SU-DHL-6 (cell line): Measurements from ENCODE around the gene KMT5B.

Experiments
- H2AFZ ChIP-seq: fragments of 200-600 bp; sonication (generic); 2 replicates; pipeline ENCODE4 v1.6.1; 2014; ENCODE audit warnings: low read depth, mild to moderate bottlenecking, moderate library complexity, mixed read lengths, antibody characterized with exemption, low read length; ENCODE audit not compliant: severe bottlenecking
- H3F3A ChIP-seq: fragments of 200-600 bp; shearing (Covaris generic); 2 replicates; pipeline ENCODE4 v1.6.0; 2016; ENCODE audit warnings: antibody characterized with exemption, mild to moderate bottlenecking; ENCODE audit not compliant: insufficient read depth
- H3K27ac ChIP-seq: fragments of 200-600 bp; sonication (generic); 2 replicates; pipeline ENCODE4 v1.5.1; 2016; ENCODE audit warnings: low read depth, mild to moderate bottlenecking, low read length, moderate library complexity, mixed read lengths
- H3K27me3 ChIP-seq: fragments of 200-600 bp; sonication (generic), shearing (Covaris generic); 2 replicates; pipeline ENCODE4 v1.6.0; 2014; ENCODE audit warnings: mild to moderate bottlenecking, low read length
- H3K36me3 ChIP-seq: fragments of 200-600 bp; sonication (generic); 2 replicates; pipeline ENCODE4 v1.6.1; 2014; ENCODE audit warnings: mild to moderate bottlenecking, low read length, mixed read lengths
- H3K4me2 ChIP-seq: fragments of 300-600, 200-600 bp; shearing (Covaris generic), sonication (generic); 2 replicates; pipeline ENCODE4 v1.6.0; 2014; ENCODE audit warnings: low read length, low read depth, mild to moderate bottlenecking; ENCODE audit not compliant: poor library complexity, severe bottlenecking
- H3K4me3 ChIP-seq: fragments of 200-600 bp; sonication (generic); 2 replicates; pipeline ENCODE4 v1.5.1; 2014; ENCODE audit warnings: antibody characterized with exemption, low read length, mild to moderate bottlenecking, mixed read lengths; ENCODE audit not compliant: insufficient read depth, poor library complexity, severe bottlenecking
- H3K79me2 ChIP-seq: fragments of 200-600 bp; sonication (generic); 2 replicates; pipeline ENCODE4 v1.6.1; 2014; ENCODE audit warnings: mild to moderate bottlenecking, low read length, moderate library complexity; ENCODE audit not compliant: insufficient read depth
- H3K9ac ChIP-seq: fragments of 200-600 bp; sonication (generic); 2 replicates; pipeline ENCODE4 v1.7.0; 2014; ENCODE audit warnings: mild to moderate bottlenecking, low read length
- H3K9me2 ChIP-seq: fragments of 200-600 bp; sonication (generic); replicated peaks from 2 replicates; pipeline ENCODE4 v1.6.1; 2014; ENCODE audit warnings: low read length; ENCODE audit not compliant: insufficient read depth
- H3K9me3 ChIP-seq: fragments of 200-600 bp; sonication (generic); 2 replicates; pipeline ENCODE4 v1.6.1; 2014; ENCODE audit warnings: low read length, mixed read lengths; ENCODE audit not compliant: insufficient read depth
- H4K20me1 ChIP-seq: fragments of 200-600 bp; sonication (generic); 2 replicates; pipeline ENCODE4 v1.6.1; 2014; ENCODE audit warnings: low read depth, mild to moderate bottlenecking, antibody characterized with exemption, low read length, moderate library complexity, mixed read lengths
- CTCF ChIP-seq: fragments of 200-600 bp; sonication (generic); IDR thresholded peaks from one replicate; pipeline ENCODE4 v1.5.1; 2017; ENCODE audit warnings: antibody characterized with exemption, mild to moderate bottlenecking, low read length, moderate library complexity; ENCODE audit not compliant: insufficient read depth, poor library complexity, severe bottlenecking
- EZH2phosphoT487 ChIP-seq: fragments of 200-600 bp; sonication (generic), shearing (Covaris generic); conservative IDR thresholded peaks from 2 replicates; pipeline ENCODE4 v1.6.1; 2018; ENCODE audit warnings: mild to moderate bottlenecking, antibody characterized with exemption, low read length, moderate library complexity, mixed read lengths

Gene KMT5B

GRCh38 chr11:68149417-68149816 is 63.7 kb downstream of the KMT5B start:
- Histone ChIP-seq H2AFZ (no peak overlapping the region), H3K9ac (no peak overlapping the region), H3K36me3 (no peaks in the 10 kb centered on the region), H3K27ac (no peak overlapping the region), H3K9me3 (no peaks in the 10 kb centered on the region), H3K4me2 (no peak overlapping the region), H3K79me2 (no peaks in the 10 kb centered on the region), H3K4me3 (no peak overlapping the region), H3K27me3 (no peaks in the 10 kb centered on the region), H4K20me1 (no peaks in the 10 kb centered on the region), H3F3A (no peaks in the 10 kb centered on the region), H3K9me2 (no peaks in the 10 kb centered on the region)
- TF ChIP-seq CTCF: no peak
- TF ChIP-seq EZH2phosphoT487: no peak

GRCh38 chr11:68148879-68149278 is 64.2 kb downstream of the KMT5B start:
- Histone ChIP-seq H2AFZ (no peak overlapping the region), H4K20me1 (no peaks in the 10 kb centered on the region), H3K27ac (no peak overlapping the region), H3K9me2 (no peaks in the 10 kb centered on the region), H3K9ac (no peak overlapping the region), H3K27me3 (no peaks in the 10 kb centered on the region), H3K79me2 (no peaks in the 10 kb centered on the region), H3F3A (no peaks in the 10 kb centered on the region), H3K4me3 (no peak overlapping the region), H3K4me2 (no peak overlapping the region), H3K36me3 (no peaks in the 10 kb centered on the region), H3K9me3 (no peaks in the 10 kb centered on the region)
- TF ChIP-seq CTCF: no peak
- no peak for TF ChIP-seq EZH2phosphoT487

GRCh38 chr11:68148071-68148805 is 64.9 kb downstream of the KMT5B start:
- H3K4me2 ChIP-seq: no peak overlapping the region
- no peaks in the 10 kb centered on the region for H3K9me2 ChIP-seq
- no peaks in the 10 kb centered on the region for H3F3A ChIP-seq
- no peaks in the 10 kb centered on the region for H4K20me1 ChIP-seq
- H3K27me3 ChIP-seq: no peaks in the 10 kb centered on the region
- no peaks in the 10 kb centered on the region for H3K79me2 ChIP-seq
- H3K4me3 ChIP-seq: no peak overlapping the region
- no peak overlapping the region for H3K9ac ChIP-seq
- no peak overlapping the region for H3K27ac ChIP-seq
- no peaks in the 10 kb centered on the region for H3K9me3 ChIP-seq
- TF ChIP-seq CTCF (no peak), EZH2phosphoT487 (no peak)
- H2AFZ ChIP-seq: no peak overlapping the region
- no peaks in the 10 kb centered on the region for H3K36me3 ChIP-seq
